HG02852 (cell line): ENCODE data around the gene BRD3OS.
"Not testable (repeated sequence)": the region's sequence is repeated elsewhere in the genome, so short reads cannot be mapped to it uniquely, and the experiment has no call there.

Experiments used
- ATAC-seq: cut with Tn5 transposase; IDR thresholded peaks from one replicate; pipeline ENCODE4 v1.9.1; 2021; ENCODE audit warnings: mild to moderate bottlenecking, moderate library complexity; ENCODE audit not compliant: unreplicated experiment

BRD3OS gene

DNA sequence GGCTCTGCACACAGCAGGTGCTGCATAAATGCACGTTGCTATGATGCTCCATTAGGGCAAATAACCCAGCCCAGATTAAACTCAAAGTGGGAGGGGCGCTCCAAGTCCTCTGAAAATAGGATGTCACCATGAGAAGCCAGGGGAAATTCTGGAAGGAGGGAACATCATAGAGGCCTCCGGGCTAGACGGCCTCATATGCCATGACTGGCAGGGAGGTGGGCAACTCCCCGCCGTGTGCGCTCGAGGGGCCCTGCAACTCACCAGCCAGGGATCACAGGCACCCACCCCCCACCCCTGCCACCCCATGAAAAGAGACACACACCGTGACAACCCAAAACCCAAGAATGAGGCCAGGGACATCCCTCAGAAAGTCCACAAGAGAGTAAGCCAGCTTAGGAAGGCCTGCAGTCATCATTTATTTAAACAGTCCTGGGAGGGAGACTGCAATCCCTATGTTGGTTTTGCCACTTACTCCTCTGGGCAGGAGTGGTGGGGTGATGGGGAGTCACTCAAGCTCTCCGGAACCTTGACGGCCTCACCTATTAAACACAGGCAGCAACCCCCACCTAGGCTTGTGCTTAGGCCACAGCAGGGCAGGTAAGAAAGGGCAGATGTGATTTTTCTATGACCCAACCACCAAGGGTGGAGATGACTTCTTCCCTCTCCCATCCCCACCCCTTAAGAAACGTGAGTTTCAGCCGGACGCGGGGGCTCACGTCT, 37.2 kb upstream of the BRD3OS start:
- ATAC-seq, result no peak

DNA sequence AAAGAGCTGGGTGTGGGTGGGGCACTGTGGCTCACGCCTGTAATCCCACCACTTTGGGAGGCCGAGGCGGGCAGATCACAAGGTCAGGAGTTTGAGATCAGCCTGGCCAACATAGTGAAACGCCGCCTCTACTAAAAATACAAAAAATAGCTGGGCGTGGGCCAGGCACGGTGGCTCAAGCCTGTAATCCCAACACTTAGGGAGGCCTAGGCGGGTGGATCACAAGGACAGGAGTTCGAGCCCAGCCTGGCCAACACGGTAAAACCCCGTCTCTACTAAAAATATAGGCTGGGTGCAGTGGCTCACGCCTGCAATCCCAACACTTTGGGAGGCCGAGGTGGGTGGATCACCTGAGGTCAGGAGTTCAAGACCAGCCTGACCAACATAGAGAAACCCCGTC, 36.5 kb upstream of the BRD3OS start:
- not testable (repeated sequence) for ATAC-seq

DNA sequence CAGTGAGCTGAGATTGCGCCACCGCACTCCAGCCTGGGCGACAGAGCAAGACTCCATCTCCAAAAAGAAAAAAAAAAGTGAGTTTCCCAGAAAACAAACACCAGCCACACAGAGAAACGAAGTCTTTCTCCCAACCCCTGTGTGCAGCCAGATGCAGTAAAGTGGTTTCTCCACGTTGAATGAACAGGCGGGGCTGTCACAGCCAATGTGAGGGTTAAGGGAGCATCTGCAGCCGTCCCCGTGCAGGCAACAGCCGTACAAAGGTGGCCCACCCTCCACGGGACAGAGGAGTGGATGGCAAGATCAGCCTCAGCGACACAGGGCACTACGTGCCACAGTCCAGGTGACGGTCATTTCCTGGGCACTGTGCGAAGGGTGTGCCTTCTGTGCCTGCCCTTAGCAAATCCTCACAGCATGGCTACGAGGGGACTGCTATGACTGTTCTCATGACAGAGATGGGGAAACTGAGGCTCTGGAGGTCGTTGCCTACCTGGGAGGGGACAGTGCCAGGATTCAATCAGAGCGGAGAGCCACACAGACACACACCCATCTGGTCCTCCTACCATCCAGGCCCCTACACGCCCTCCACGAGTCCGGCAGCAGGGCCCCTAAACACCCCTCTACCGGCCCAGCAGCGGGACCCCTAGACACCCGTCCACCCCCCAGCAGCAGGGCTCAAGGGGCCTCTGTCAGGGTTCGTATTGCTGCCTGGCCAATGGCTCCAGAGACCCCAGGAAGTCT, 35.5 kb upstream of the BRD3OS start:
- no peak for ATAC-seq

DNA sequence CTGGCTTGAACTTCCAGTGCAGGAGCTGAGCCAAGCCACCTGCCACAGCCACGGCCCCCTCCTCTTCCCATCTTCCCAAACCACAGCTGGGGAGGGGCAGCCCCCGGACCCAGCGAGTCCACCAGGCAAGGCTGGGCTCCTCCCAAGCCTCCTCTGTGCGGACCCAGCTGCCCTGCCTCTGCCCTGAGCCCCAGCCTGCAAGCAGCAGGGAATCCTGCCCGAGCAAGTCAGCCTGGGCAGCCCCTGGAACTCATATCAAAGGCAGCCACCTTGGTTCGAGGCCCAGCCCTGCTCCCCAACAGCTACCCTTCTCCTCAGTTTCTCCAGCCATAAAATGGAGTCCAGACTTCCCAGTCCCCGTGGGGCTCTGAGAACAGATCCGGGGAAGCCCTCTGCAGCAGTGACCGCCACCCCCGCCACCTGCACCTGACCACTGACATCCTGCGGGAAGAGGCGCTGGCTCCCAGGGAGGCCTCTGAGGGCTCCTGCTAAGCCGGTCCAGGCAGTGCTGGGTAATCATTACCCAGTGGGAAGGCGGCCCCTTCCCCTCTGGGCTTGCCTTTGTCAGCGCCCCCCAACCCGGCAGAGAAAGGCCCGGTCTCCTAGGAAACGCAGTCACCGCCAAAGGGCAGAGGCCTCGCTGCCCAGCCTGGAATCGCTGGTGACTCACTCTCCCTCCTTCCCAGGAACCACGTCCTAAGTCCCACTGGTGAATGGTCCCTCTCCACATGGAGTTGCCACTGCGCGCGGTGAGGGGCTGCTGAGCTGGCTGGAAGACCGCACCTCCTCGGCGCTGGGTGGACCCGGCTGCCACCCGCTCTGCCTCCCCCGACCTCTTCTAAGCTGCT, 34.7 kb upstream of the BRD3OS start:
- no peak for ATAC-seq

DNA sequence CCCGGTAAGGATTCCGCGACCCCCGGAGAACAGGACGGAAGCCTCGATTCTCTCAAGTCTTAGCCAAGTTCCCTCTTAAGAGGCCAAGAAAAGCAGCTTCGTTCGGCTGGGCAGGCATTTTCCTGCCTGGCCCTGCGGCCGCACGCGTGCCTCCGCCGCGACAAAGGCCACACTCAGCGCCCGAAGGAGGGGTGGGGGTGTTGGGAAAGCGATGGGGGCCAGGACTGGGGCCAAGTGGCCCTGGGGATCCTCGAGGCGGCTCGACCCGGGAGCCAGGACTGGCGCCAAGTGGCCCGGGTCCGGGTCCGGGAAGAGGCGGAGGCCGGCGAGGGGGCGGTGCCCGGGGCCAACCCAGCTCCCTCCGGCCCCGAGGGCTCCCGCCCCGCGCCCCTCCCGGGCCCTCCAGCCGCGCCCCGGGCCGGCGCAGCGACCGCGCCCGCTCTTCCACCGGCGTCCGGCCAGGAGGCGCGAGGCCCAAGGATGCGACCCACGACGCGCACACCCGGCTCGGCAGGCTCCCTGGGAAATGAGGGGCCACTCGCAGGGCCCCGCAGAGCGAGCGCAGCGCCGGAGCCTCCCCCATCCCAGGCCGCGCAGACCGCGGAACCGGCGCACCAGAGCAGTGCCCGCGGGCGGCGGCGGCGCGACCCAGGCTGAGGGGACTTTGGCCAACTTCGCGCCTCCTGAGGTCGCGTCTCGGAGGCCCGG, 33.9 kb upstream of the BRD3OS start:
- no peak for ATAC-seq

DNA sequence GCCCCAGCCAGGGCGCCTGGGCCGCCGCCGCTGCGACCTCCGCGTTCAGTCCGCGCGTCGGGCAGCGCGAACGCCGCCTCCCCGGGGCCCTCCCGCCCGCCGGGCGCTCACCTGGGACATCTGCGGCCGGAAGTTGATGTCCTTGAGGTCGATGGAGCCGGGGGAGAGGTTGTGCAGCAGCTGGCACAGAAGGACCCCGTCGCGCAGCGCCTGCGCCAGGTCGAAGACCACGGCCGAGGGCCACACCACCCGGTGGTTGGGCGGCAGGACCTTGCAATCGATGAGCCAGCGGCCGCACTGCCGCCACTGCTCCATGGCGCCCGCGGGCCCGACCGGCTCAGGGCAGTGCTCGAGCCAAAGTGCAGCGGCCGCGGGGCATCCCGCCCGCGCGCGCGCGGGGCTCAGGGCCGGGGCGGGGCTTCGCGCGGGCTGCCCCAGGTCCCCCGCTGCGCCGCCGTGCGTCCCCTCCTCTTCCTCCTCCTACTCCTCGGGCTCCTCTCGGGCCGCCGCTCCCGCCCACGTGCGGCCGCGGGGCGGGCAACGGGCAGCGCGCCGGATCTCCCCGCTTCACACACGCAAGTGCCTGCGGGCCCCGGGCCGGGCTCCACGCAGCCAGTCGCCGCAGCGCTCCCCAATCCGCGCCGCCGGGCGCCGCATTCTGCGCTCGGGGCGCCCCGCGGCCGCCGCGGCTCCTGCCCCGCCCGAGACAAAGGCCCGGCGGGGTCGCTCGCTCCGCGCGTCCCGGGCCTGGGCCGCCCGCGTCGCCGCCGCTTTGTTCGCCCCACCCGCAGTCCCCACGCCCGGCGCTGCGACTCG, 33.1 kb upstream of the BRD3OS start, which contains the start of gene VAV2:
TSS of gene VAV2 (minus strand) at position 361 of the 816 bp plus-strand sequence. CDS start at position 315, 46 bp downstream.
- ATAC-seq, result peak; percentile 51

DNA sequence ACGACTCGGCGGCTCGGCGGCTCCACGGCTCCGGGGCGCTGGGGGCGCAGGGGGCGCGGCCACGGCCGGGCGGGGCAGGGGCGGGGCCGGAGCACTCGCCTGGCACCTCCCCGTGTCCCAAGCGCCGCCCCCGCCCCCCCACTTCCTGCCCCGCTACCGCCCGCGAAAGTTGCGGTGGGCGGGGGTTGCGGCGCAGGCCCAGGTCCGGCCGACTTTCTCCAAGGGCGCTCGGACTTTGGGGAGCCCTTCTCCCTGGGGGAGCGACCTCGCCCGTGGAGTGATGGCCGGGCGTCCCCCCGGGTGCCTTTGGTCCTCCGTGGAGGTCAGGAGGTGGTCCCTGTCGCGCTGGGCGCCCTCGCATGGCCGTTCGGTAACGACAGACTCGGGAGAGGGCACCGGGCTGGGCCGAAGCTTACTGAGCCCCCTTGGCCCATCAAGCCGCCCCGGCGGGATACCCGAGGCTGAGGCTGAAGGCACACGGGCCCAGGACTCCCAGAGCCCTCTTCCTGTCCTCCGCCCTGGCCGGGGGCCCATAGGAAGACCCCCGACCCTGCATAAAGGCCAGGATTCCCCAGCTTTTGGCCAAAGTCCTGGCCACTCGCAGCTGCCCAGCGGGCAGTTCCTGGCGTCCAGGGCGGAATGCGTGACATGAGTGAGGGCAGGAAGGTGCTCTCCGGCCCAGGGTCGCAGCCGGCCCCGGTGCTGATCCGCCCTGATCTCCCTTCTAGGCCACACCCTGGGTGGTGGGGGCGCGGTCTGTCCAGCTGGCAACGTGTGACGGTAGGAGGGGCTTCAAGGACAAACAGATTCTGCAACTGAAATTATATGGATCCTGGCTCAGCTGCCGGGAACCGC, 32.3 kb upstream of the BRD3OS start:
- peak; percentile 50 for ATAC-seq

DNA sequence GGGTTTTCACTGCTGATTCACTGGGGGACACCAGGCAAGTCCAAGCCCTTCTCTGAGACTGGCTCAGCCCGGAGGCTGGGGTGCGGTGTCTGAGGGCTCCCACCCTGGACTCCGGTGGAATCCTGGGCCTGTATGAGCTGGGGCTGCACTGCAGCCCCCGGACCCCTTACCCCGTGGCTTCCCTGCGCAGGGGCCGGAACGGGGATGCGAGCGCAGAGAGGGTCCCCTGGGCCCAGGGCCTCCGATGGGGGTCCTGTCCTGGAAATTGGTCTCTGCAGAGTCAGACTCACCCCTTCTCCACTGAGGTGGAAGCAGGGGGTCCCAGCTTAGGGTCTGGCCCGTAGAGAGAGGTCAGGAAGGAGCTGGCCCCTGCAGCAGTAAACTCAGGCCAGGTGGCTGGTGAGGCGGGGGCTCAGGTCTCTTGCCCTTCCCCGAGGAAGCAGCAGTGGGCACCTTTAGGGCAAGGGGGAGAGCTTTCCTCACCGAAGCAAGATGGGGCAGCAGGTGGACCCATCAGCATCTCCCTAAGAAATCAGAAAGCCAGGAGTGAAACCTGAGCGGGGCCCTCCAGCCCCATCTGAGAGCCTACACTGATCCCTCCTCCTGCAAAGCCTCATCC, 31.5 kb upstream of the BRD3OS start:
- ATAC-seq, result no peak

DNA sequence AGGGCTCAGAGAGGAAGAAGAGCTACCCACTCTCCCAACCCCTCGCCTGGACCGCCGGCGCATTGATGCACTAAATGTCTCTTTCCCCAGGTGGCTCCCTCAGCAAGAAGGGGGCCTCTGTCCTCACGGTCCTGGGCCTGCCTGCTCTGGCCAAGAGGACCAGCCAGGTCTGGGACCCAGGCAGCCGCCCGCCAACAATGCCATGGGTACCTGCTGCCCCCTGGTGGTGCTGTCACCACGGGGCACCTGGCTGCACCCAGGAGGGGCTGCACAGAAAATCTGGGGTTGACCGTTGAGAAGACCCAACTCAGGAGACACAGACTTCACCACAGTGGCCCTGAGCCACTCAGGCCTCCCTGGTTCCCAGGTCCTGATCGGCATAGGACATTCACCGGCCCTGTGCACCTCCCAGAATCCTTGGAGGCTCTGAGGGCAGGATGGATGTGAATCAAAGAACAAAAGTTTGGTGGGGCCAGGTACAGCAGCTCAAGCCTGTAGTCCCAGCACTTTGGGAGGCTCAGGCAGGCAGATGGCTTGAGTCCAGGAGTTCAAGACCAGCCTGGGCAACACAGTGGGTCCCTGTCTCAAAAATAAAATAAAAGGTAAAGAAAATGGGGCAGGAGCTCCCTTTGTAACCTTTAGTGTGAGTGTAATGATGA, 30.8 kb upstream of the BRD3OS start:
- no peak for ATAC-seq

DNA sequence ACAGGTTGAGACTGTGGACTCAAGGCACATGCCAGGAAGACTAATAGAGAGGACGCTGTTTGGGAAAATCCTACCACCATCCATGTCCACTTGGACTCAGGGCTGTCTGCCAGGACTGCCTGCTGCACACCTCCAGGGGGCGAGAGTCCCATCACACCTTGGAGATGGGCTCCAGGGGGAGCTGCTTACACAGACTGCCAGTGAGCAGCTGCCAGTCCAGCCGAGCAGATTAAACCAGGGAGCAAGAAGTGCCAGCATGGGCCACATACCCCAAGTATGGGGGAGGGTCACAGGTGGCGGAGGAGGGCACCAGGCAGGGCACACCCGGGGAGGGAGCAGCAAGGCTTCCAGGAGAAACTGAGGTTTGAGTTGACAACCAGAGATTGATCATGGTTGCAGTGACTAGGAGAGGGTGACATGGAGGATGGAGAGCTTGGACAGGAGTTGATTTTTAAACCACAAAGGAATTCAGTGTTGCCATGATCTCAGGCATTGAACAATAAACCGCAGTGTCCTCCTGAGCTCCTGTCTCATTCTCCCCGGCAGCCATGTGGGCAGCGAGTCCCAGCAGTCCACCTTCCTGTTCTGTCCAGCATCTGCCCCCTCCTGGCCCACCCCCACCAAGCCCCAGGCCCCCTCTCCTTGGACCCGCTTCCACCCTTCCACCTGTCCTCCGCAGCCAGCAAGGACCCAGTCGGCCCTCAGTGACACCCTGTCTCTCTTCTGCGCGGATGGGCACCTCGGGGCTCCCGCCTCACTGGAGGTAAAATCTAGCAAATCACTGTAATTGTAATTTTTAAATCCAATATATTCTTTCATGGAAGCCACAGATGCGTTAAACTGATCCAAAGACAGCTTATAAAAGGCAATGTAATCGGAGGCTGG, 30.0 kb upstream of the BRD3OS start:
- ATAC-seq, result no peak

DNA sequence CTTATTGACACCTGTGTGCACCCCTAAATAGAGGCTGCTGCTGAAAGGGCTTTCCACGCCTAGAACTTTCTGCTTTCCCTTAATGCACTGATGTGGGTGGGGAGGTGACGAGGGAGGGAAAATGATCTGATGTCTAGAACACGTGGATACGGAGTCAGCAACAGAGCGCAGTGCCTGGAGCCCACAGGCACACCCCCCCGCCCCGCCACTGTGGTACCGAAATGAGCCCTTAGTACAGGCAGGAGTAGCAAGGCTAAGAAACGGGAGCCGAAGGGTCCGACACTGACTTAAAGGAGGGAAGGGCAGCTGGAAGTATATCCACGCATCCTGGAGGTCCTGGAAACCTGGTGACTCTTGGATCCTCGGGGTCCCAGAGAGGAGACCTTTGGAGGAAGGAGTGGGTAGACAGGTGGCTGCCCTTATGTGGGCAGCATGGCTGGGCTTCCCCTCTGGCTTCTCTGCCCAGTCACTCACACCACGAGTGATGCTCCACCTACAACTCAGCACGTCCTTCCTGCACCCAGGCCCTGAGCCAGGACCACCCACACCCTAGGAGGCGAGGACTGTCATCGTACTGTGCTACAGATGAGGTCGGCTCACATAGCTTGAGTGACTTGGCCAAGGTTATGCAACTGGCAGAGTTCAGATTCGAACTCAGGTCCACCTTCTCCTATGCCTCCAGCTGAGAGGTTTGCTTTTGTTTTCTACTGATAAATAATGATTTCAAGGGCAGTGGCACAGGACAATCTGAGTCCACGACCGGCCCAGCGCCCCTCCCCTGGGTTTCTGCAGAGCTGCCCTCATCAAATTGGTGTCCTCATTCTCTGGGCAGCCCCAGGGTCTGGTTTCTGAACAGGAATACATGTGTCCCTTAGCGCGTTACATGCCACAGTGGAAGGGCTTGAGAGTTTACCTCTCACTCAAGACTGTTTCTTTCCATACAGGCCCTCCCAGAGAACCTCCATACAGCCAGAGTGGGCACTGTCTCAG, 28.5 kb upstream of the BRD3OS start:
- ATAC-seq, result no peak

DNA sequence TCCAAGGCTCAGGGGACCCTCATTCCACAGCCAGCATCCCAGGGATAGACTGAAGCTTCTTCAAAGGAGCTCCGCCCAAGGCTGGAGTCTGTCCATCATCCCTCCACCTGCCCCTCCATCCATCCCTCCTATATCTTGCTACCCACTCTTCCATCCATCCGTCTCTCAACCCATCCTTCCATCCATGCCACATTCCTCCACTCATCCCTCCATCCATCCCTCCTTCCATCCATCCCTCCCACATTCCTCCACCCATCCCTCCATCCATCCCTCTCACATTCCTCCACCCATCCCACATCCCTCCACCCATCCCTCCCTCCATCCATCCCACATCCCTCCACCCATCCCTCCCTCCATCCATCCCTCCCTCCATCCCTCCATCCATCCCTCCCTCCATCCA, 27.7 kb upstream of the BRD3OS start:
- no peak for ATAC-seq

DNA sequence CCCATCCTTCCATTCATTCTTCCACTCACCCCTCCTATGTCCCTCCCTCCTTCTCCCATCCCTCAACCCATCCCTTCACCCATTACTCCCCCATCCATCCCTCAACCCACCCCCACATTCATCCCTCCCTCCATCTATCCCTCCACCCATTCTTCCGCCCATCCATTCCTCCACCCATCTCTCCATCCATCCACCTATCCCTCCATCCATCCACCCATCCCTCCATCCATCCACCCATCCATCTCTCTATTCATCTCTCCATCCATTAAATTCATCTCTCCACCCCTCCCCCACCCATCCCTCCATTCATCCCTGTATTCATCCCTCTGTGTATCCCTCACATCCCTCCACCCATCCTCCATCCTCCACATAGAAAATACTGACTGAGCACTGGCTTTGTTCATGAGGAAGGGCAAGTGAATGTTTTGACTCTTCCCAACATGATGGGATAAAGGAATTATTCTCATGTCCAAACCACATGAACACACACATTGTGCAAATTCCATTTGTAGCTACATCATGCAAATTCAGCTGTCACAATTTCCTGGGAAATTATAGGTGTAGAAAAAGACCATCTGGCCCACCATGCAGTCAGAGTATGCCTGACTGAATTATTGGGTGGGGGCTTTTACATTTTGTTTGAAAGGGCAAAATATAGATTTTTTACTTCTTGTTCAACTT, 26.2 kb upstream of the BRD3OS start:
- ATAC-seq, result no peak

DNA sequence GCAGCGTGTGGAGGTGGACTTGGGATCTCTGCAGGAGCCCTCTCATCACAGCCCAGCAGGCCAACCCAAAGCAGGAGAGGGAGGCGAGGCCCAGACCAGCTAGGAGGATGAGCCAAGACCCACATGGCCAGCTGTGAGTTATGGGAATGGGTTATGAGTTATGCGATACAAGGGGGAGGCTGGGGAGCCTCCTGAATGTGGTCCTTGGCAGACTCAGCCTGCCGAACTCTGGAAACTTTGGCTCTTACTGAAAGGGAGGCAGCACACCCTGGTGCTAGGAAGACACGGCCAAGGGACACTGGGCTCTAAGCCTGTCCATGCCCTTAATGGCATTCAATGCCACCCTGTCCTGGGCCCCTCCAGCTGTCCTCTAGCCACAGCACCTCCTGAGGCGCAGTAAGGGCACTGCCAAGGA, 25.4 kb upstream of the BRD3OS start:
- ATAC-seq, result no peak

DNA sequence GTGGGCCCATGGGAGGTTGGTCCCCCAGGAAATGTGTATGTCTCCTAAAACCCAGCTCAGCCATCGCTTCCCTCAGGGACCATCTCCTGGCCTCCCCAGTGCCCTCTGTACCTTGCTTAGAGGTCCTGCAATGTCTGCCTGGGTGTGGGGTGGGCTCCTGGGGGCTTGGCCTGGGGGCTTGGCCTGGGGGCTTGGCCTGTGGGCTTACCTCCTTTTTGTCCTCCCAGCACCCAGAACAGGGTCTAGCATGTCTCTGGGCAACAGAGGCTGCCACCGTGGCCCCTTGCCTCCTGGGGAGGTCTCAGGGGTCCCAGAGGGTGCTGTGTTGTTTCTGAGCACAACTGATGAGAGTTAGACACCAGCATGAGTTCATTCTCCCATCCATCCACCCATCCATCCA, 22.5 kb upstream of the BRD3OS start:
- no peak for ATAC-seq
